Heart right ventricle (tissue), 16 donors: ENCODE results near the gene ZBTB22. TPM values are rescaled to one million over a fixed set of nuclear protein-coding genes. Genes with fewer than 3 reads are reported as not detected.

Experiments
- ATAC-seq, 8 donors: fragments of 200-7000 bp; cut with Tn5 transposase; one replicate each; pipeline ENCODE4 v1.9.1; 2020; ENCODE audit warnings: mild to moderate bottlenecking in 8 of 8, moderate library complexity in 8 of 8, moderate number of reproducible peaks in 1 of 8
- DNase-seq, 2 donors: peaks; one replicate each; pipeline ENCODE4 v3.0.0-alpha.2; 2020
- H3K27ac ChIP-seq, 10 donors: fragments of 200-600 bp; sonication (generic) in 2 of 10; one replicate each; pipeline versions ENCODE4 v1.5.0 to v1.8.0; 2020 to 2022; ENCODE audit warnings: mild to moderate bottlenecking in 3 of 10
- H3K27me3 ChIP-seq, 7 donors: fragments of 200-600 bp; one replicate each; pipeline ENCODE4 v1.8.0; 2021 to 2022; ENCODE audit warnings: mild to moderate bottlenecking in 2 of 7
- H3K36me3 ChIP-seq, 9 donors: fragments of 200-600 bp; sonication (generic) in 1 of 9; one replicate each; pipeline versions ENCODE4 v1.5.0 to v1.8.0; 2020 to 2022; ENCODE audit warnings: mild to moderate bottlenecking in 2 of 9
- H3K4me1 ChIP-seq, 9 donors: fragments of 200-600 bp; sonication (generic) in 1 of 9; one replicate each; pipeline versions ENCODE4 v1.5.0 to v1.8.0; 2020 to 2022; ENCODE audit warnings: mild to moderate bottlenecking in 4 of 9
- H3K4me3 ChIP-seq, 10 donors: fragments of 200-600 bp; sonication (generic) in 2 of 10; one replicate each; pipeline versions ENCODE4 v1.5.0 to v1.8.0; 2020 to 2022; ENCODE audit warnings: mild to moderate bottlenecking in 7 of 10, moderate library complexity in 2 of 10
- H3K9me3 ChIP-seq, 11 donors: fragments of 200-600 bp in 10 of 11; sonication (generic) in 2 of 11; one replicate each; pipeline versions ENCODE4 v1.5.0 to v1.8.0; 2013 to 2022; ENCODE audit warnings: mild to moderate bottlenecking in 2 of 11, control low read depth in 1 of 11, moderate library complexity in 1 of 11
- WGBS, 2 donors: extraction: QIAGEN DNeasy Blood & Tissue Kit; methylation state at CpG; one replicate each; pipeline ENCODE4 v1.1.7; 2013; ENCODE audit warnings: inconsistent platforms in 1 of 2; 5-methylcytosine and 5-hydroxymethylcytosine counted together
- intact Hi-C, 10 donors: fragments of 100-400 bp; cut with DNase I; formaldehyde crosslinking; loops; one replicate each; pipeline versions ENCODE4 v1.11.1 to v1.14.2; 2022
- polyA plus RNA-seq, 2 donors: library from polyadenylated mRNA; stranded (reverse); fragments of 200-250 nt; gene quantifications; one replicate each; pipeline ENCODE4 v1.2.3, GENCODE V29; 2013
- total RNA-seq, 10 donors: library from RNA; stranded (reverse); fragmentation: NEBNext Ultra II Directional in 3 of 10; extraction: Animal tissue kit (Norgen Biotek cat#: 25700) in 3 of 10; gene quantifications; one replicate each; pipeline versions ENCODE4 v1.2.1 to v1.2.4, GENCODE V29; 2021 to 2023
- TF ChIP-seq, protein P1 (sequence below), 9 donors: fragments of 200-600 bp; sonication (generic) in 2 of 9; IDR thresholded peaks; one replicate each; pipeline versions ENCODE4 v1.5.0 to v1.8.0; 2021 to 2022; ENCODE audit warnings: antibody characterized with exemption in 9 of 9, mild to moderate bottlenecking in 5 of 9, moderate library complexity in 1 of 9
- donor health status: Arrhythmogenic right ventricular cardiomyopathy.
- donor health status: ischemic (EF 13 %, LVEDD 7.1; RV severe dilation, severe dysfunction).
- donor health status: healthy with polysubstance abuse.
- donor health status: DM: no; HTN: yes; CAD: no.
- donor health status: DM: no; HTN: no; CAD: no.
- donor health status: ischemic (EF 25% LVEDD 6.9; RV normal size, moderate dysfunction).
- donor health status: ischemic (EF 25% LVEDD 5.7; RV mildly dilated, moderate dysfunction).
- donor health status: healthy.
- donor health status: DM: yes; HTN: yes; CAD: no.
- donor health status: Ischemic cardiomyopathy.
- donor health status: ischemic (EF 35%, LVEDD 5.7; RV mildly dilated, moderate dysfunction).
- donor health status: nonischemic (EF 11% LVEDD 7.7; RV severe dilation, severe dysfunction).
- donor health status: DM: yes; HTN: yes; CAD: no.
- donor health status: PGD.
- donor health status: ischemic (EF 29% LVEDD 5.4; RV normal size, mild dysfunction).
- donor health status: nonischemic (EF 23%, LVEDD 6.1; RV moderate dilation, normal function).

ZBTB22 gene
- total and polyA plus RNA-seq, 12 donors, result 4.7 to 19.8 (median 13.9) TPM

DNA sequence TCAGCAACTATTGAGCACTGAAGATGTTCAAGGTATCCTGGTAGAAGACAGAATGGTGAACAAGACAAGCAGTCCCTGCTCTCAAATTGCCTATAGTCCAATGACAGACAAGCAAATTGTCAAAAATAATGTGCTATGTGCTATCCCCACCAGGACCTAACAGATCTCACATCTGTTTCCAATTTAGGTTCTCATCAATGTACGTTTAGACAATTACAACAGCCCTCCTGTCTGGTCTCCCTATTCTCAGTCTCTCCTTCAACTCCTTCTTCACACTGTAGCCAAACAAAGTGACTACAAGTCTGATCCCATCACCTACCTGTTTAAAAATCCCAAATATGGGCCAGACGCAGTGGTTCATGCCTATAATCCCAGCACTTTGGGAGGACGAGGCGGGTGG, 11.2 kb downstream of the ZBTB22 start:
- ATAC-seq (no peak), DNase-seq (no peak)
- Histone ChIP-seq H3K27ac (no peak overlapping the region), H3K9me3 (no peaks in the 10 kb centered on the region), H3K4me3 (no peak overlapping the region), H3K27me3 (no peaks in the 10 kb centered on the region), H3K4me1 (peaks cover 0 to 41% (median 8%) of the 10 kb centered on the region in 9 donors), H3K36me3 (peaks cover 0 to 100% (median 23%) of the 10 kb centered on the region in 9 donors)
- TF ChIP-seq, protein P1, sequence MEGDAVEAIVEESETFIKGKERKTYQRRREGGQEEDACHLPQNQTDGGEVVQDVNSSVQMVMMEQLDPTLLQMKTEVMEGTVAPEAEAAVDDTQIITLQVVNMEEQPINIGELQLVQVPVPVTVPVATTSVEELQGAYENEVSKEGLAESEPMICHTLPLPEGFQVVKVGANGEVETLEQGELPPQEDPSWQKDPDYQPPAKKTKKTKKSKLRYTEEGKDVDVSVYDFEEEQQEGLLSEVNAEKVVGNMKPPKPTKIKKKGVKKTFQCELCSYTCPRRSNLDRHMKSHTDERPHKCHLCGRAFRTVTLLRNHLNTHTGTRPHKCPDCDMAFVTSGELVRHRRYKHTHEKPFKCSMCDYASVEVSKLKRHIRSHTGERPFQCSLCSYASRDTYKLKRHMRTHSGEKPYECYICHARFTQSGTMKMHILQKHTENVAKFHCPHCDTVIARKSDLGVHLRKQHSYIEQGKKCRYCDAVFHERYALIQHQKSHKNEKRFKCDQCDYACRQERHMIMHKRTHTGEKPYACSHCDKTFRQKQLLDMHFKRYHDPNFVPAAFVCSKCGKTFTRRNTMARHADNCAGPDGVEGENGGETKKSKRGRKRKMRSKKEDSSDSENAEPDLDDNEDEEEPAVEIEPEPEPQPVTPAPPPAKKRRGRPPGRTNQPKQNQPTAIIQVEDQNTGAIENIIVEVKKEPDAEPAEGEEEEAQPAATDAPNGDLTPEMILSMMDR (IDR thresholded peaks at IDR 0.05), result no peak
- WGBS, 2 donors, result 87 to 89% methylated on average over 4 of the region's 4 CpGs
- intact Hi-C loops, result no loop called here

DNA sequence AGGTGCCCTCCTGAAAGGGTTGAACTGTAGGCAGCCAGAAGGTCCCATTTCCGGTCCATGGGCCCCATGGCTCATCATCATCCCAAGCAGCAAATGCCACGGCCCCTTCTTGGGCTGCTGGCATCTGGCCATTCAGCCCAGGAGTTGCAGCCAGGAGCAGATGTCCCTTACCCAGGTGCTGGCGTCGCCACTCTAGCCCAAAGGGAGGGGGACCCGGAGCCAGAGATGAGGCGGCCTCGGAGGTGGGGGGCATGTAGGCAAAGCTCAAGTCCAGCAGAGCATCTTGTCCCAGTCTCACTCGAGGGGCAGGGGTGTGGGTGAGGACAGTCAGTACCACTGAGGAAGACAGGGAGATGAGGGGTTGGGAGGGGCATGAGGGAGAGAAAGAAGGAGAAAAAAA, 12.5 kb downstream of the ZBTB22 start:
- no peak for ATAC-seq
- Histone ChIP-seq H3K36me3 (peaks cover 0 to 96% (median 16%) of the 10 kb centered on the region in 9 donors), H3K4me3 (no peak overlapping the region), H3K27ac (no peak overlapping the region), H3K9me3 (no peaks in the 10 kb centered on the region), H3K4me1 (peaks cover 3 to 44% (median 19%) of the 10 kb centered on the region in 9 donors), H3K27me3 (no peaks in the 10 kb centered on the region)
- 77 to 85% methylated on average over 8 of the region's 8 CpGs for WGBS, 2 donors
- TF ChIP-seq, protein P1 (IDR thresholded peaks at IDR 0.05), result no peak
- no peak for DNase-seq
- intact Hi-C loops, result no loop called here

- ATAC-seq (no peak), DNase-seq (no peak)
- 88 to 89% methylated on average over 16 of the region's 16 CpGs for WGBS, 2 donors
- H3K4me3 ChIP-seq, result no peak overlapping the region
- TF ChIP-seq, protein P1 (IDR thresholded peaks at IDR 0.05), result no peak
- no peak overlapping the region for H3K27ac ChIP-seq
- no peaks in the 10 kb centered on the region for H3K27me3 ChIP-seq
- H3K36me3 ChIP-seq, result peaks cover 0 to 88% (median 16%) of the 10 kb centered on the region in 9 donors
- no peaks in the 10 kb centered on the region for H3K9me3 ChIP-seq
- H3K4me1 ChIP-seq, result peaks cover 3 to 46% (median 22%) of the 10 kb centered on the region in 9 donors
- intact Hi-C loops, result no loop called here
Measured at GRCh38 chr6:33304216-33304615, 13.3 kb downstream of the ZBTB22 start.

GRCh38 chr6:33301877-33302276, 15.7 kb downstream of the ZBTB22 start:
- H3K27me3 ChIP-seq, result no peaks in the 10 kb centered on the region
- no peak overlapping the region for H3K27ac ChIP-seq
- no peak for ATAC-seq
- DNase-seq, result no peak
- TF ChIP-seq, protein P1 (IDR thresholded peaks at IDR 0.05), result no peak
- intact Hi-C loops, result no loop called here
- H3K4me3 ChIP-seq, result no peak overlapping the region
- no peaks in the 10 kb centered on the region for H3K9me3 ChIP-seq
- H3K36me3 ChIP-seq, result peaks cover 0 to 67% (median 16%) of the 10 kb centered on the region in 9 donors
- H3K4me1 ChIP-seq, result peaks cover 11 to 58% (median 36%) of the 10 kb centered on the region in 9 donors
- WGBS, 2 donors, result 92 to 94% methylated on average over 3 of the region's 3 CpGs
